Heart left ventricle (tissue), 13 donors: ENCODE measurements around the gene SPNS2.

Source experiments
- CTCF ChIP-seq, 12 donors: fragments of 200-600 bp; sonication (generic) in 4 of 12; IDR thresholded peaks; one replicate each; pipeline versions ENCODE4 v1.5.0 to v1.8.0; 2018 to 2022; ENCODE audit warnings: antibody characterized with exemption in 12 of 12, mild to moderate bottlenecking in 5 of 12
- POLR2A ChIP-seq, 2 donors: fragments of 450-650 bp; IDR thresholded peaks; one replicate each; pipeline ENCODE4 v1.6.1; 2017; ENCODE audit warnings: antibody characterized with exemption in 2 of 2, mild to moderate bottlenecking in 2 of 2, moderate library complexity in 2 of 2
- donor health status: ischemic (EF 13 %, LVEDD 7.1; RV severe dilation, severe dysfunction).
- donor health status: DM: no; HTN: yes; CAD: no.
- donor health status: DM: no; HTN: no; CAD: no.
- donor health status: ischemic (EF 25% LVEDD 6.9; RV normal size, moderate dysfunction).
- donor health status: ischemic (EF 25% LVEDD 5.7; RV mildly dilated, moderate dysfunction).
- donor health status: ischemic (EF 35%, LVEDD 5.7; RV mildly dilated, moderate dysfunction).
- donor health status: nonischemic (EF 11% LVEDD 7.7; RV severe dilation, severe dysfunction).
- donor health status: DM: yes; HTN: yes; CAD: no.
- donor health status: PGD.
- donor health status: ischemic (EF 29% LVEDD 5.4; RV normal size, mild dysfunction).
- donor health status: nonischemic (EF 23%, LVEDD 6.1; RV moderate dilation, normal function).

- TF ChIP-seq CTCF (IDR thresholded peaks at IDR 0.05) (no peak), POLR2A (IDR thresholded peaks at IDR 0.05) (no peak)
Observed at GRCh38 chr17:4483012-4483840, 15.5 kb upstream of the SPNS2 start.
